Measurements from ENCODE around the gene DDAH1. TPM values are rescaled to one million over a fixed set of nuclear protein-coding genes. Genes with fewer than 3 reads are reported as not detected.

DDAH1 gene
- total RNA-seq, 4 donors from 2014 or later: 8.3 to 21.1 (median 13.3) TPM

GRCh38 chr1:85359874-85360721 lies 104.9 kb downstream of the DDAH1 start:
- DNase-seq (ENCODE audit: low spot score in 2 of 2): no peak
- no peak overlapping the region for H3K4me3 ChIP-seq (ENCODE audit: low read depth, poor library complexity, severe bottlenecking)
- WGBS, 2 donors: 55 to 58% methylated on average over 1 of the region's 1 CpG
- intact Hi-C loops (cut with DNase I; ENCODE audit: low total_unique reads): no loop called here
- TF ChIP-seq CTCF (IDR thresholded peaks at IDR 0.05): no peak
- TF ChIP-seq POLR2A (IDR thresholded peaks at IDR 0.05): no peak

- TF ChIP-seq POLR2A (IDR thresholded peaks at IDR 0.05) (no peak), CTCF (IDR thresholded peaks at IDR 0.05) (no peak)
- intact Hi-C loops (cut with DNase I; ENCODE audit: low total_unique reads): no loop called here
- H3K4me3 ChIP-seq (ENCODE audit: low read depth, poor library complexity, severe bottlenecking): no peak overlapping the region
- 93% methylated on average over 5 of the region's 5 CpGs for WGBS, 2 donors
- DNase-seq (ENCODE audit: low spot score in 2 of 2): no peak
These were observed 106.1 kb downstream of the DDAH1 start for GRCh38 chr1:85358702-85359438.

GRCh38 chr1:85357817-85358216 lies 107.1 kb downstream of the DDAH1 start:
- H3K4me3 ChIP-seq (ENCODE audit: low read depth, poor library complexity, severe bottlenecking): no peak overlapping the region
- TF ChIP-seq POLR2A (IDR thresholded peaks at IDR 0.05): no peak
- intact Hi-C loops (cut with DNase I; ENCODE audit: low total_unique reads): no loop called here
- WGBS, 2 donors: 74 to 85% methylated on average over 2 of the region's 2 CpGs
- DNase-seq (ENCODE audit: low spot score in 2 of 2): no peak

GRCh38 chr1:85356130-85356529 lies 108.8 kb downstream of the DDAH1 start:
- TF ChIP-seq CTCF (IDR thresholded peaks at IDR 0.05) (no peak), POLR2A (IDR thresholded peaks at IDR 0.05) (no peak)
- intact Hi-C loops (cut with DNase I; ENCODE audit: low total_unique reads): no loop called here
- no peak for DNase-seq (ENCODE audit: low spot score in 2 of 2)
- H3K4me3 ChIP-seq (ENCODE audit: low read depth, poor library complexity, severe bottlenecking): no peak overlapping the region

GRCh38 chr1:85352055-85352454 lies 112.9 kb downstream of the DDAH1 start:
- intact Hi-C loops (cut with DNase I; ENCODE audit: low total_unique reads): loop anchor here (5.0 kb wide), 1 partner anchor 780 kb away; the partner anchor contains the start of gene CTBS
- TF ChIP-seq CTCF (IDR thresholded peaks at IDR 0.05): no peak
- no peak for TF ChIP-seq POLR2A (IDR thresholded peaks at IDR 0.05)
- H3K4me3 ChIP-seq (ENCODE audit: low read depth, poor library complexity, severe bottlenecking): no peak overlapping the region
- no peak for DNase-seq (ENCODE audit: low spot score in 2 of 2)
- WGBS, 2 donors: 93 to 96% methylated on average over 4 of the region's 4 CpGs

GRCh38 chr1:85351202-85351828 lies 113.6 kb downstream of the DDAH1 start:
- DNase-seq (ENCODE audit: low spot score in 2 of 2): no peak
- 76 to 78% methylated on average over 3 of the region's 3 CpGs for WGBS, 2 donors
- TF ChIP-seq CTCF (IDR thresholded peaks at IDR 0.05) (no peak), POLR2A (IDR thresholded peaks at IDR 0.05) (no peak)
- H3K4me3 ChIP-seq (ENCODE audit: low read depth, poor library complexity, severe bottlenecking): no peak overlapping the region
- intact Hi-C loops (cut with DNase I; ENCODE audit: low total_unique reads): loop anchor here (5.0 kb wide), 1 partner anchor 779 kb away; the partner anchor contains the start of gene CTBS
